Activated B cell treated with CpG ODN at 0.5 μM for 24 hours (primary cell): ENCODE results near the gene GNLY. TPM values are rescaled to one million over a fixed set of nuclear protein-coding genes. Genes with fewer than 3 reads are reported as not detected.
A peak's percentile ranks its signal among the peaks of the same experiment; 100 is the strongest.

Experiments
- ATAC-seq: fragments of 200-7000 bp; cut with Tn5 transposase; one replicate; pipeline ENCODE4 v1.10.0; 2021; ENCODE audit warnings: low read depth, mild to moderate bottlenecking, moderate library complexity
- CTCF ChIA-PET: fragments of 350-600 bp; sonication (Branson Sonifier 250); formaldehyde crosslinking; loops from one replicate; lab custom pipeline; 2021; ENCODE audit warnings: antibody characterized with exemption; lab: Charles Lee
- POLR2A ChIA-PET: fragments of 350-600 bp; sonication (Branson Sonifier 250); formaldehyde crosslinking; loops from one replicate; lab custom pipeline; 2021; ENCODE audit warnings: antibody characterized with exemption; lab: Charles Lee
- DNase-seq: peaks from one replicate; pipeline ENCODE4 v3.0.0; 2022
- H3K27ac Mint-ChIP-seq: one replicate; pipeline ENCODE4 v1.8.0; 2020; ENCODE audit warnings: mixed read lengths
- H3K27me3 Mint-ChIP-seq: one replicate; pipeline ENCODE4 v1.8.0; 2021; ENCODE audit warnings: mixed read lengths
- H3K36me3 Mint-ChIP-seq: one replicate; pipeline ENCODE4 v1.8.0; 2021; ENCODE audit warnings: low read depth, mixed read lengths
- H3K4me1 Mint-ChIP-seq: one replicate; pipeline ENCODE4 v1.8.0; 2021; ENCODE audit warnings: mixed read lengths
- H3K4me3 Mint-ChIP-seq: one replicate; pipeline ENCODE4 v1.8.0; 2020; ENCODE audit warnings: mild to moderate bottlenecking, mixed read lengths
- H3K9me3 Mint-ChIP-seq: one replicate; pipeline ENCODE4 v1.8.0; 2020; ENCODE audit warnings: mixed read lengths
- intact Hi-C: fragments of 100-400 bp; cut with micrococcal nuclease; formaldehyde crosslinking; loops from one replicate; pipeline ENCODE4 v1.15.1; 2024
- total RNA-seq: library from RNA; stranded (reverse); gene quantifications from 2 replicates; pipeline ENCODE4 v1.2.3, GENCODE V29; 2022
- TF ChIP-seq, protein P1 (sequence below): fragments of 200-600 bp; IDR thresholded peaks from one replicate; pipeline ENCODE4 v1.8.0; 2022; ENCODE audit warnings: antibody characterized with exemption, mild to moderate bottlenecking

The GNLY gene
- total RNA-seq, 1 donor from 2014 or later = 1.8 TPM

DNA sequence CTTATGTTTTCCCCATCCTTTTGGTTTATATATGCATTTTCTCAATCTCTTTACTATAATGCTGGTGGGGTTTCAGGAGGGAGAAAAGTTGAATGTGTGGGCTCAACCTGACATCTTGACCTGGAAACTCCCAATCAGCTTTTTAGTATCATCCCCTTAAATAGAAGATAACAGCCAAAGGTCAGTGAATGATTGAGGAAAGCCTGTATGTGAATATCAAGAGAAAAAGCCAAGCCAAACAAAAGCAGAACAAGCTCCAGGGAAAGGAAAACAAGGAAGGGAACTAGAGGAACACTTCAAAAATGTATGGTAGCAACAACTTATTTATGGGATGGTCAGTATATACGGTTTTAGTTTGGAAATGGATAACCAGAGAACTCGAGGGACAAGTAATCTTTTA, 31.3 kb downstream of the GNLY start:
- Mint-ChIP-seq H3K9me3 (no peaks in the 10 kb centered on the region), H3K36me3 (no peaks in the 10 kb centered on the region), H3K4me1 (peaks cover 2% of the 10 kb centered on the region), H3K4me3 (no peak overlapping the region), H3K27me3 (peaks cover 18% of the 10 kb centered on the region), H3K27ac (no peak overlapping the region)
- ChIA-PET POLR2A (no interaction called here), CTCF (interaction anchor here (3.7 kb wide), 1 partner anchor 88 kb away, joined by 25 read pairs; no protein-coding TSS in a partner anchor)
- intact Hi-C loops = no loop called here
- ATAC-seq (no peak), DNase-seq (no peak)
- TF ChIP-seq, protein P1, sequence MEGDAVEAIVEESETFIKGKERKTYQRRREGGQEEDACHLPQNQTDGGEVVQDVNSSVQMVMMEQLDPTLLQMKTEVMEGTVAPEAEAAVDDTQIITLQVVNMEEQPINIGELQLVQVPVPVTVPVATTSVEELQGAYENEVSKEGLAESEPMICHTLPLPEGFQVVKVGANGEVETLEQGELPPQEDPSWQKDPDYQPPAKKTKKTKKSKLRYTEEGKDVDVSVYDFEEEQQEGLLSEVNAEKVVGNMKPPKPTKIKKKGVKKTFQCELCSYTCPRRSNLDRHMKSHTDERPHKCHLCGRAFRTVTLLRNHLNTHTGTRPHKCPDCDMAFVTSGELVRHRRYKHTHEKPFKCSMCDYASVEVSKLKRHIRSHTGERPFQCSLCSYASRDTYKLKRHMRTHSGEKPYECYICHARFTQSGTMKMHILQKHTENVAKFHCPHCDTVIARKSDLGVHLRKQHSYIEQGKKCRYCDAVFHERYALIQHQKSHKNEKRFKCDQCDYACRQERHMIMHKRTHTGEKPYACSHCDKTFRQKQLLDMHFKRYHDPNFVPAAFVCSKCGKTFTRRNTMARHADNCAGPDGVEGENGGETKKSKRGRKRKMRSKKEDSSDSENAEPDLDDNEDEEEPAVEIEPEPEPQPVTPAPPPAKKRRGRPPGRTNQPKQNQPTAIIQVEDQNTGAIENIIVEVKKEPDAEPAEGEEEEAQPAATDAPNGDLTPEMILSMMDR = no peak

DNA sequence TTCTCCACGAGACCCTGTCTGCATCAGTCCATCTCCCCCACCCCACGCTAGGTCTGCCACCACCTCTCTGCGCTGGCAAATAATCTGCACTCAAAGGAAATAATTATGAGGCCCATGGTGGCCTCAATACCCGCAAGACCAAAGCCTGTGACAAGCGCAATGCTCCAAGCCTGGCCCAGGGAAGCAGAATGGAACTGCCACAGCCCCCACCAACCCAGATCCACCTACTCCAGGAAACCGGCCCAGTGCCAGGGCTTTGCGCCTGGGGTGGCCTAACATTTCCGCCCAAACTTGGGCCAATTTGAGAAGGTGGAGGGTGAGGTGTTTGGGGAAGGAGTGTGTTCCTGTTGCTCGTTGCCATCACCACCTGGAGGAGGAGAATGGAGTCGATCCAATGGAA, 33.6 kb downstream of the GNLY start:
- H3K27ac Mint-ChIP-seq = no peak overlapping the region
- CTCF ChIA-PET = interaction anchor here (2.8 to 3.7 kb wide), 2 partner anchors 86 kb away, joined by 25 to 77 read pairs; no protein-coding TSS in a partner anchor
- H3K27me3 Mint-ChIP-seq = peaks cover 18% of the 10 kb centered on the region
- no peak for ATAC-seq
- POLR2A ChIA-PET = no interaction called here
- H3K36me3 Mint-ChIP-seq = no peaks in the 10 kb centered on the region
- TF ChIP-seq, protein P1 = no peak
- H3K4me3 Mint-ChIP-seq = no peak overlapping the region
- H3K4me1 Mint-ChIP-seq = peaks cover 2% of the 10 kb centered on the region
- H3K9me3 Mint-ChIP-seq = no peaks in the 10 kb centered on the region
- intact Hi-C loops = no loop called here
- DNase-seq = no peak

DNA sequence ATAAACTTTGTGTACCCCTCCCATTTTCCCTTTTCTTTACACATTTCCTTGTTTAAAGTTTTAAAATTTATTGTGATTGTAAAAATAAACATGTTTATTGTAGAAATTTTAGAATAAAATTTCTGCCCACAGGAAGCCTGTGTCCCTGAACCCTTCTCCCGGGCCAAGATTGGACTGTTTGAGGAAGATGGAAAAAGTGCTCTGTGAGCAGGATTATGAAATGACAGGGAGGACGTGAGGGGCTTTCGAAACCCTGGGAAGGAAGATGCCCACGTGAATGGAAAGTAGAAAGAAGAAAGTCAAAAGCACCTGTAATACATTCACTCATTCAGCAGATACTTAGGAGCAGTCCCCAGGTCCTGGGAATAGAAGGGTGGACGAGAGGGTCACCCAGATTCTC, 34.2 kb downstream of the GNLY start:
- CTCF ChIA-PET = interaction anchor here (0.7 to 2.8 kb wide), 29 partner anchors 8 to 375 kb away, joined by 3 to 77 read pairs (median 4); partner anchors contain the start of gene ATOH8
- peaks cover 2% of the 10 kb centered on the region for H3K4me1 Mint-ChIP-seq

DNA sequence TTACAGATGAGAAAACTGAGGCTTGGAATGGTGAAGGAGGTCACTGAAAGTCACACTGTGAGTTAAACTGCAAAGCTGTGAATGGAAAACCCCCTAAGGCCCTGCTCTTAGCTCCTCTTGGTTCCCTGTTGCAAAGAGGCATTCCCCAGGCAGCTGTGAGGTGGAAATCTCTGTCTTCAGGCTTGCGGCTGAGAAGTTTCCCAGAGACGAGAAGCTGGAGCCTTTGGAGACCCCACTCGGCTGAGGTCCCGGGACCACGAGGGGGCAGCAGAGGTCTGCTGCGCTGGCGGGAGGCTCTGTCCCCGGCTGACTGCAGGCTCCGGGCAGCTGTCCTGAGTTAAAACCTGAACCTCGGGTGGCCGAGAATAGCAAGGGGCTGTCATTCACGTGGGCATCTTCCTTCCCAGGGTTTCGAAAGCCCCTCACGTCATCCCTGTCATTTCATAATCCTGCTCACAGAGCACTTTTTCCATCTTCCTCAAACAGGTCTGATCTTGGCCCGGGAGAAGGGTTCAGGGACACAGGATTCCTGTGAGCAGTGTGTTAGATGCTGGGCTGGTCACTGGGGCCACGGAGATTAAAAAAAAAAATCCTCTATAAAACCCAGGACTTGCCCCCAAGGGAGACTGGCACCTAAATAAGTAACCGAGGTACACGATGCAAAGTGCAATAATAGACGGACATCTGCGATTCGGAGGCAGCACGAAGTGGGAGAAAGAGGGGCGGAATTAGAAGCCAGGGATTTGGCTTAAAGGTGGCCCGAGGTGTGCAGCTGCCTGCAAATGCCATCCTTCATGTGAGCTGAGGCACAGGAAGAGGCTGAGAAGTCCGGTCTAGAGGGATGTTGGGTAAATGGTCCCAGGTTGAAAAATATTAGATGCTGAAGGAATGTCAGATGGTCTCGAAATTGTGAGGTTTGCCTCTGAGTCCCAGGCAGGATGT, 35.0 kb downstream of the GNLY start:
- Mint-ChIP-seq H3K27me3 (peaks cover 18% of the 10 kb centered on the region), H3K36me3 (no peaks in the 10 kb centered on the region), H3K27ac (peak overlapping the region; percentile 41), H3K9me3 (no peaks in the 10 kb centered on the region), H3K4me1 (peaks cover 2% of the 10 kb centered on the region), H3K4me3 (no peak overlapping the region)
- DNase-seq (peak; percentile 76), ATAC-seq (peak; percentile 94)
- TF ChIP-seq, protein P1 = peak; percentile 32
- CTCF ChIA-PET = interaction anchor here (0.6 to 2.8 kb wide), 32 partner anchors 8 to 739 kb away, joined by 3 to 77 read pairs (median 4); partner anchors contain the start of gene ATOH8
- POLR2A ChIA-PET = no interaction called here
- intact Hi-C loops = loop anchor here (1.0 kb wide), 3 partner anchors 85 to 351 kb away; no protein-coding TSS in a partner anchor

More for the DNA sequence above, 34.2 kb downstream of the GNLY start:
- ATAC-seq (no peak), DNase-seq (no peak)
- Mint-ChIP-seq H3K27ac (no peak overlapping the region), H3K4me3 (no peak overlapping the region), H3K36me3 (no peaks in the 10 kb centered on the region), H3K9me3 (no peaks in the 10 kb centered on the region), H3K27me3 (peaks cover 18% of the 10 kb centered on the region)
- POLR2A ChIA-PET = no interaction called here
- intact Hi-C loops = no loop called here
- TF ChIP-seq, protein P1 = no peak
